Cardiac fibroblast (primary cell): ENCODE data around the gene FBXO28.

Experiments
- DNase-seq, 2 donors: peaks; one replicate each; pipeline versions ENCODE4 v3.0.0 to v3.0.0-alpha.2; 2010; ENCODE audit warnings: low read depth in 2 of 2
- H3K4me3 ChIP-seq, 2 donors: replicated peaks in 1 of 2; 1 replicate in 1 of 2; 2 replicates in 1 of 2; pipeline ENCODE4 v1.5.1; 2011; ENCODE audit warnings: low read depth in 2 of 2, low read length in 2 of 2, mild to moderate bottlenecking in 2 of 2, moderate library complexity in 1 of 2
- TF ChIP-seq, protein P1 (sequence below): IDR thresholded peaks from one replicate; pipeline ENCODE4 v1.5.1; 2011; ENCODE audit warnings: low read depth, mild to moderate bottlenecking, low read length, inconsistent platforms

The FBXO28 gene

DNA sequence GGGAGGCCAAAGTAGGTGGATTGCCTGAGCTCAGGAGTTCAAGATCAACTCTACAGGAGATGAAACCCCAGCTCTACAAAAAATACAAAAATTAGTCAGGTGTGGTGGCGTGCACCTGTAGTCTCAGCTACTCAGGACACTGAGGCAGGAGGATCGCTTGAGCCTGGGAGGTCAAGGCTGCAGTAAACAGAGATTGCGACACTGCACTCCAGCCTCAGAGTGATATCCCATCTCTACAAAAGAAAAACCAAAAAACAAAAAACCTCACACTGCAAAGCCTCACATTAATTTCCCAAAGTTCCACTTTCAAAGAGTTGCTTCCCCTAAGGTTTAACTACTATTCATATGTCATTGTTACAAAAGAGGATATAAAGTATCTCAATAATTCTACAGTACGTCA, 29.0 kb upstream of the FBXO28 start:
- no peak for DNase-seq
- TF ChIP-seq, protein P1, sequence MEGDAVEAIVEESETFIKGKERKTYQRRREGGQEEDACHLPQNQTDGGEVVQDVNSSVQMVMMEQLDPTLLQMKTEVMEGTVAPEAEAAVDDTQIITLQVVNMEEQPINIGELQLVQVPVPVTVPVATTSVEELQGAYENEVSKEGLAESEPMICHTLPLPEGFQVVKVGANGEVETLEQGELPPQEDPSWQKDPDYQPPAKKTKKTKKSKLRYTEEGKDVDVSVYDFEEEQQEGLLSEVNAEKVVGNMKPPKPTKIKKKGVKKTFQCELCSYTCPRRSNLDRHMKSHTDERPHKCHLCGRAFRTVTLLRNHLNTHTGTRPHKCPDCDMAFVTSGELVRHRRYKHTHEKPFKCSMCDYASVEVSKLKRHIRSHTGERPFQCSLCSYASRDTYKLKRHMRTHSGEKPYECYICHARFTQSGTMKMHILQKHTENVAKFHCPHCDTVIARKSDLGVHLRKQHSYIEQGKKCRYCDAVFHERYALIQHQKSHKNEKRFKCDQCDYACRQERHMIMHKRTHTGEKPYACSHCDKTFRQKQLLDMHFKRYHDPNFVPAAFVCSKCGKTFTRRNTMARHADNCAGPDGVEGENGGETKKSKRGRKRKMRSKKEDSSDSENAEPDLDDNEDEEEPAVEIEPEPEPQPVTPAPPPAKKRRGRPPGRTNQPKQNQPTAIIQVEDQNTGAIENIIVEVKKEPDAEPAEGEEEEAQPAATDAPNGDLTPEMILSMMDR: no peak
- H3K4me3 ChIP-seq: no peak overlapping the region

DNA sequence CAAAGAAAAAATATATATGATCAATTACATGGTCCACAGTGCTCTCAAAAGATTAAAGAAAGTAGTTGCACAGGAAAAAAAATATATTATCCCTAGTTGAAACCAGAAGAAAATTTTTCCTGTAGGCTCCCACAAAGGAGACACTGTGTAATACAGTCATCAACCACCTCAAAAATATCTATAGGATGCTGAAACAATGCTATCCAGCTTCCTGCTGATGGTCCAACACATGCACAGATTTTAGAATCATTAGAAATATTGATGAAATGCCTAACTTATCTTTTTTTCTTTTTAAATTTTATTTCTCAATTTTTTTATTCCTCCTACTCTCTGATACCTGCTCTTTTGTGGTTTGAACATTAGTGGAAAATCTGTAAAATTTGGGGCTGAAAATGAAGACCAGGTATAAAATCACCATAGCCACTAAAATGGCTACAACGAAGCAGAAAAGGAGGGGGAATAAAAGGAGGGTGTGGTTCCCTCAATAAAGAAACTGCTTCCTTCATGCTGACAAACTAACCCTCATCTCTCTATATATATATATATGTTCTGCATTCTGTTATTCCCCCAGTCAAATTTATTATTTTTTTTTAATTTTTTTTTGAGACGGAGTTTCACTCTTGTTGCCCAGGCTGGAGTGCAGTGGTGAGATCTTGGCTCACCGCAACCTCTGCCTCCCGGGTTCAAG, 28.3 kb upstream of the FBXO28 start:
- no peak overlapping the region for H3K4me3 ChIP-seq
- TF ChIP-seq, protein P1: no peak
- DNase-seq: no peak

DNA sequence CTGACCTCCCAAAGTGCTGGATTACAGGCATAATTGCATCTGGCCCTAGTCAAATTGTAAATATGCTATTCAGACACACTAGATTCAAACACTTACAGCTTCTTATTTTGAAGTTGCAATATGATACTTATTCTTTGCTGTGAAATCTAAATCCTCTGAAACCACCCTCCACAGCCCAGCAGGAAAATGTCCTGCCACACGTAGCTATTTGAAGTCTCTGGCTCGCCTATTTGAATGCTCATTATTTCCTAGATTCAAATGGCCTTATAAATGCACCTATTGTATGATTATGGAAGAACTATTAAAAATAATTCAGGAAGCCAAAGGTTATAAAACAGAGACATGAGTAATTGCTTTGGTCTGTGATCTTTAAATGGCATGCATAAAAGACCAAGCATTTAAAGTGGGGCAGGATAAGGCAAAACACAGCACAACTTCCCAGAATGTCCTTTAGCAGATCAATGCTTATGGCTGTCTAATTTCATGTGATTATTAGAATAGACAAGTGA, 26.6 kb upstream of the FBXO28 start:
- TF ChIP-seq, protein P1: no peak
- no peak overlapping the region for H3K4me3 ChIP-seq
- no peak for DNase-seq

DNA sequence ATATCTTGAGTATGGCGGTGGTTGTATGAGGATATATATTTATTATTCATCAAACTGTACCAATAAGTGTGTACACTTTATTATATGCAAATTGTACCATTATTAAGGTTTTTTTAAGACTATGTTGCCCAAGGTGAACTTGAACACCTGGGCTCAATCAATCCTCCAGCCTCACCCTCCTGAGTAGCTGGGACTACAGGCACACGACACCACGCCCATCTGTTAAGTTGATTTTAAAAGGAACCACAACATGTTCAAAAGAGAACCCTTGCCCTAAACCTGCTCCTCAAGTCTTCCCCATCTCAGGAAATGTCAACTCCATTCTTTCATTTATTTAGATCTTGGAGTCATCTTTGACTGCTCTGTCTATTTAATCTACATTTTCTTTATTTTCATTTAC, 24.3 kb upstream of the FBXO28 start:
- TF ChIP-seq, protein P1: no peak
- H3K4me3 ChIP-seq: no peak overlapping the region

DNA sequence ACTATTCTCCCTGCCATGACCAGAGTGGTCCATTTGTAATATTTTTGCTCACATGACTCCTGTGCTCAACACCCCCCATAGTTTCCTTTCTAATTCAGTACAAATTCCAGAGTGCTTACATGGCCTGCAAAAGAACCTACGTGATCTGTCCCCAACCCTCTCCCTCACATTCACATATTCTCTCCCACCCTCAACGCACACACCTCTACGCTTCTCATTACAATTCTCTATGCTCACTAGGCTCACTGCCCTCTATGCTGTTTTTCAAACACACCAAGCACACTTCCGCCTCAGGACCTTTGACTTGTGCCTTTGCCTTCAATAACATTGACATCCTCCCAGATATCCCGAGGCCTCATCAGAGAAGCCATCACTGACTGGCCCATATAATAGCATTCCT, 23.8 kb upstream of the FBXO28 start:
- no peak for DNase-seq
- TF ChIP-seq, protein P1: no peak
- no peak overlapping the region for H3K4me3 ChIP-seq

More for the DNA sequence above, 24.3 kb upstream of the FBXO28 start:
- DNase-seq: no peak

DNA sequence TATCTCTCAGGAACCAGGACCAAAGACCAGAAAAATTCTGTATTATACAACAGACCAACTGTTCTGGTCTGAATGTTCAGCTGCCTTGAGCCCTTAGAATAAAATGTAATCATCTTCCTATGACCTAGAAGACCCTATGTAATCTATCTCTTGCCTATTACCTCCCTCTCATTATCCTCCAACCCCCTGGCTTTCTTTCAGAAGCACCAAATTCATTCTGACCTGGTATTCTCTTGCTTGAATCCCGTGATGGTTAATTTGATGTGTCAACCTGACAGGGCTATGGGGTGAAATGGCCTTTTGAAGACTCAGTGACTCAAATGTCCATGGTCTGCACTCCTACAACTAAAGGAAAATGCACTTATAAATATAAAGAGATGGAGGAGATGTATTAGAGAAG, 21.8 kb upstream of the FBXO28 start:
- H3K4me3 ChIP-seq: no peak overlapping the region
- TF ChIP-seq, protein P1: no peak
- no peak for DNase-seq

DNA sequence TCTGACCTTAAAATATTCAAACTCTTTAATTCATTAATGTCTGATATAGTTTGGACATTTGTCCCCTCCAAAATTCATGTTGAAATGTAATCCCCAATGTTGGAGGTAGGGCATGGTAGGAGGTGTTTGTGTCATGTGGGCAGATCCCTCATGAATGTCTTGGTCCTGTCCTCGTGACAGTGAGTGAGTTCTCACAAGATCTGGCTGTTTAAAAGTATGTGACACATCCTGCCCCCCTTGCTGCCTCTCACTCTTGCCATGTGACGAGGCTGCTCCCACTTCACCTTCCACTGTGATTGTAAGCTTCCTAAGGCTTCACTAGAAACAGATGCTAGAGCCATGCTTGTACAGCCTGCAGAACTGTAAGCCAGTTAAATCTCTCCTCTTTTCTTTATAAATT, 21.3 kb upstream of the FBXO28 start:
- TF ChIP-seq, protein P1: no peak
- no peak for DNase-seq
- no peak overlapping the region for H3K4me3 ChIP-seq
